GM15510 (cell line): ENCODE results near the gene C2orf69.
A peak's percentile ranks its signal among the peaks of the same experiment; 100 is the strongest.

Experiments
- POLR2A ChIP-seq: IDR thresholded peaks from 3 replicates; pipeline ENCODE4 v1.6.1; 2011; ENCODE audit warnings: borderline replicate concordance; ENCODE audit not compliant: insufficient read length; ENCODE audit errors: extremely low read depth

Gene C2orf69, protein sequence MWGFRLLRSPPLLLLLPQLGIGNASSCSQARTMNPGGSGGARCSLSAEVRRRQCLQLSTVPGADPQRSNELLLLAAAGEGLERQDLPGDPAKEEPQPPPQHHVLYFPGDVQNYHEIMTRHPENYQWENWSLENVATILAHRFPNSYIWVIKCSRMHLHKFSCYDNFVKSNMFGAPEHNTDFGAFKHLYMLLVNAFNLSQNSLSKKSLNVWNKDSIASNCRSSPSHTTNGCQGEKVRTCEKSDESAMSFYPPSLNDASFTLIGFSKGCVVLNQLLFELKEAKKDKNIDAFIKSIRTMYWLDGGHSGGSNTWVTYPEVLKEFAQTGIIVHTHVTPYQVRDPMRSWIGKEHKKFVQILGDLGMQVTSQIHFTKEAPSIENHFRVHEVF

DNA sequence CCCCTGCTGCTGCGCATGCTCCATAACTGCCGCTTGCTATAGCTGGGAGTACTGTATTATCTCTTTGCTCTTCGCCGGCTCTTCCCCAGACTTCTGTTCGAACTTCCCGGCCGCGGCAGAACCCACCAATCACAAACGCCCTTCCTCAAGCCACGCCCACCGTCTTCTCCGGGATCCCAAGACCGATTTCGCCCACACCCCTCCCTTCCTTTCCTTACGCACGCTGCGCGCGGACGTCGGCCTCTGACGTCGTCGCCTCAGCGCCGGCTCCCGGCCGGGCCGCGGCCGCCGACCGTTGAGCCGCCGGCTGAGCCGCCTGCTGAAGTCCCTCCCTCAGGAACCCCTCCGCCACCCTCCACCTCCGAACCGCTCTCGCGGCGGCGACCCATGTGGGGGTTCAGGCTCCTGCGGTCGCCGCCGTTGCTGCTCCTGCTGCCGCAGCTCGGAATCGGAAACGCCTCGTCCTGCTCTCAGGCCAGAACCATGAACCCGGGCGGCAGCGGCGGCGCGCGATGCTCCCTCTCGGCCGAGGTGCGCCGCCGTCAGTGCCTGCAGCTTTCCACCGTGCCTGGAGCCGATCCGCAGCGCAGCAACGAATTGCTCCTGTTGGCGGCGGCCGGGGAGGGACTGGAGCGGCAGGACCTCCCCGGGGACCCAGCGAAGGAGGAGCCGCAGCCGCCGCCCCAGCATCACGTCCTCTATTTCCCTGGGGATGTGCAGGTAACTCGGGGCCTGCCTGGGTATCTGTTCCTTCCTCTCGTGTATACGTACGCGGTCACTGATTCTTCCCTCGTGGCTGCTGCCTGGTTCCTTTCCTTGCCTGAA, at the start of gene C2orf69:
TSS of gene C2orf69 (plus strand) at position 242 of the 825 bp plus-strand sequence. CDS start at position 388, 146 bp downstream.
- peak; percentile 88 for TF ChIP-seq POLR2A

DNA sequence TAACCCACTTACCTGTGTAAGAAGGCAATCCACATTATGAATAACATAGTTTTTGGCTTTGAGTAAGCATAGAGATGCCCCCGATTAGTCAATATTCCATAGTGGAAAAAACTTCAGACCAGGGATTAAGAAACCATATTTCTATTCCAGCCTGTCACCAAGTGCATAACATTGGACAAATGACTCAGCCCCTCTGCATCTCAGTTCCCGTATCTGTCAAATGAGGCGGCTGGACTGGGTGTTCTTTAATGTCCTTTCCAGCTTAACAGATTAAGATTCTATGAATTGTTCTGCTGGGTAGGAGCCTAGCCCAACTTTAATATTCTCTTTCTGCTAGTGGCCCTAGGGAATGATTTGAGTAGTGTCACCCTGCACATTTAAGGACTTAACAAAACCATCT, 48.3 kb upstream of the C2orf69 start:
- no peak for TF ChIP-seq POLR2A

DNA sequence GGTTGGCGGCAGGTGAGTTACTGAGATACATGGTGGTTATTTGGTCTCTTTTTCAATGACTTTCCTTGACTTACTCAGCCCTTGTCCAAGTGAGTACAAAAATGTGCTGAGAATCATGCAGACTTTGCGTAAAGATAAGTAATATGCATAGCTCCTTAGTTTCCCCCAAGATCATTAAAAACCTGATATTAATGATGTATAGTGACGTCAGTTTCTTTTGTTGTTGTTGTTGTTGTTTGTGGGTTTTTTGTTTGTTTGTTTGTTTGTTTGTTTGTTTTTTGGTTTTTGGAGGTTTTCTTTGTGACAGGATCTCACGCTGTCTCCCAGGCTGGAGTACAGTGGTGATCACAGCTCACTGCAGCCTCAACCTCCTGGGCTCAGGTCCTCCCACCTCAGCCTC, 45.2 kb upstream of the C2orf69 start:
- TF ChIP-seq POLR2A, result no peak

DNA sequence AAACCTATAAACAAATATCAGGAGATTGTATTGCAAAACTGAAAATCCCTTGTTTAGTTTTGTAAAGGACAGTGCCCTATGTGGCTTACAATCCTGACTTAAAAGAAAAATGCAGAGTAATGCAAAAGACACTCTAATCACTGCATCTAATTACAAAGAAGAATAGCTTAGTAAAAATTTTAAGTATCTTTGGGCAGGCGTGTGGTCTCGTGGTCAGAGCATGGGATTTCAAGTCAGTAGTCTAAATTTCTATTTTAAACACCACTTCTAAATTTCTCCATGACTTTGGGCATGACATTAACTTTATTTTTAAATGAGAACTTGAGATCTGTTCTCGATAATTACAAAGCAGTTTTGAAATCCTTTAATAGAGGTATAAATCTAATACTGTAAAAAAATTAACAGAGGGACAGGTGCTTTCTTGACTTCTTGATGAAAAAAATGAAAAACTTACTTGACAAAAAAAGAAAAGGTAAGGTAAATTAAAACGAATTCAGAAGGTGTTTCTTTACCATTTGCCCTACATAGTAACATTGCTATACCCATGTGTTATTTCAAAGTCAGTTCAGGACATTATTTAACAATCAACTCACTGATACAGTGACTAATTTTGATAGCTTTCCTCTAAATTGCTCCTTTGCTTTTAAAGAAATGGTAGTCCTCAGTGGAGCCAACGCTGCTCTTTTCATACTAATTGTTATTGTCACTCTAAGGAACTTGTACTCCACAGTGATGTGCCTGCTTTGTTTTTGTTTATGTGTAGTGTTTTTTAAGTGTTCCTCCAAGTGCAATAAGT, 42.5 kb upstream of the C2orf69 start:
- TF ChIP-seq POLR2A, result no peak

DNA sequence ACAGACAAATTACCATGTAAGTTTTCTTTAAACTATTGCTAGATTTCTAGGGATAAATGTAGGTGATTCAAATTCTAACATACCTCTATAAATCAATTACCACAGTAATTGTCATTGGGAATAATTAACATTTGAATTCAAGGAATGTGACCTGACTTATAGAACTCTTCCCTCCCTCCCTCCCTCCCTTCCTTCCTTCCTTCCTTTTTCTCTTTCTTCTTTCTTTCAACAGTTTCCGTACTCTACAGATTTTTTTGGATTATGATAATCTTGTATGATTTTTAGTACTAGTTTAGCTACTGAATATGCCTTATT, 41.9 kb upstream of the C2orf69 start:
- no peak for TF ChIP-seq POLR2A

DNA sequence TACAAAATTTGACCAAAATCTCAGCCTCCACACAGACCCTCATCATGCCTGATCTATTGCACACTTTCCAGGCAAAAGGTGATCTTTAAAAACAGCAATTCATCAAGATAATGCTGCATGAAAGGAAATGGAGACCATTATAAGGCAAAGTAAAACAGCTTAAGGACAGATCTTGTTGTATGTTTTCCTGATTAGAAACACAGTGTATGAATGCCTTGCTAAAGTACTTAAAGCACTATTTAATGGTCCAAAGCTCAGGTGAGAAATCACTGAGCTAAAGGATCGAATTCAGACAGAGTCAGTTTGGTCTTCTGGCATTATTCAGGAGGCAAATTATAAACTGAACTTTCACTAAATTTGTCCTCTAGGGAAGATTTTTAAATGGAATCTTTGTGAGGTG, 41.4 kb upstream of the C2orf69 start:
- no peak for TF ChIP-seq POLR2A

DNA sequence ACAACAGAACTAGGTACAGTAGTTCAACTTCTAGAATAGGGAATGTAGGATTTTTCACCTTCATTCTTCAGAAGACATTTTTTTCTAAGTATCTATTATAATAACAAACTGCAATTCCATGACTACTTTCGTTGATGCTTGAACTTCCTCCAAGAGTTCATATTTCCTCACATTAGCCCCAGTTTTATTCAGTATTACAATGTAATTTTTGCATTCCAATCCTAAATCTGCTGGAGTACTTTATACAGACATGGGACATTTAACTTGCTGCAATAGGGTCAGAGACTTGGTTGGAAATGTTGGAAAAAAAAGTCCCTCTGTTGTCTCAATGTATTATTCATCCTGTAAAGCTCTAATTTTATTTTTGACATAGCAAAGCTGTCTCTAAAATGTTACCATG, 40.5 kb upstream of the C2orf69 start:
- TF ChIP-seq POLR2A, result no peak

DNA sequence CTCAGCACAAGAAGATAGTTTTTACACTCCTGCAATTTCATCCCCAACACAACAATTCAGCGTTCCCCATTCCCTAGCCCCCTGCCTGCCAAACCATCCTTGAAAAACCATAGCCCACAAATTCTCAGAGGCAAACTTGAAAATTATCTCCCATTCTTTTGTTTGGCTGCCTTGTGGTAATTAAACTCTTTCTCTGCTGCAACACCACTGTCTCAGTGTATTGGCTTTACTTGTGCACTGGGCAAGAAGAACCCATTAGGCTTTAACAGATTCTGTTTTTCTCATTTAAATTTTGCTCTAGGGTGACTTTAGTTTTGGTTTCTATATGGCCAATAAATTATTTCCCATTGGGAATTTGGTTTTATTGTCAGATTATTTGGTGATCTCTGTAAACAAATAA, 36.9 kb upstream of the C2orf69 start:
- no peak for TF ChIP-seq POLR2A

DNA sequence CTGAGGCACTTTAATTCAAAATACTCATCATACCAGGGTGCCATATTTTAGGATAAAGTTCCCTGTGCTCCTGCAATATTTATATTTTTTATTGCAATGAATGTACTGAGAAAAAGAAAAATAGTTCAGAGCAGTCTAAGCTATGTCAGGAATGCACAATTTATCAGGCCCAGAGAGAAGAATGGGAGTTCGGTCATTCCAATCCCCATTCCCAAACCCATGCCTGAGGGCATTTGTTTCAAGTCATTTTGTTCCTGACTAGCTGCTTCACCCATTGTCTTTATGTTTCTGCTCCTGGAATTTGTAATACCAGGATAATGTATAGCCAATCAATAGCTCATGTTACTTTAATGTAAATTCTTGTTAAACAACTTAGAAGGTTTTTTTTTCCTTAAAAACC, 35.7 kb upstream of the C2orf69 start:
- no peak for TF ChIP-seq POLR2A

DNA sequence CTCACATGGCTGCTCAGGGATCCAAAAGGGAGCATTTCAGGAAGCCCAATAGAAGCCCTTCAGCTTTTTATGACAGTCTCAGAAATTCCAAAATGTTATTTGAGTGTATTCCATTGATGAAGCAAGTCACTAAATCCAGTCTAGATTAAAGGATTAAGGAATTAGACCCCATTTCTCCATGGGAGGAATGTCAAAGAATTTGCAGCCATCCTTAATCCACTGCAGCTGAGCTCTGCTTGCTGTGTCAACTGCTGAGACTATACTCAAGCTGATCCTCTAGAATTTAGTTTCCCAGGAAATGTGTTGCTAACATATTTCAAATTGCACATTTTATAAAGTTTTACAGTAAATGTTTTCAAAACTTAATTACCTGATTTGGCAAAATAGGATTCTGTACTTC, 28.4 kb upstream of the C2orf69 start:
- no peak for TF ChIP-seq POLR2A

DNA sequence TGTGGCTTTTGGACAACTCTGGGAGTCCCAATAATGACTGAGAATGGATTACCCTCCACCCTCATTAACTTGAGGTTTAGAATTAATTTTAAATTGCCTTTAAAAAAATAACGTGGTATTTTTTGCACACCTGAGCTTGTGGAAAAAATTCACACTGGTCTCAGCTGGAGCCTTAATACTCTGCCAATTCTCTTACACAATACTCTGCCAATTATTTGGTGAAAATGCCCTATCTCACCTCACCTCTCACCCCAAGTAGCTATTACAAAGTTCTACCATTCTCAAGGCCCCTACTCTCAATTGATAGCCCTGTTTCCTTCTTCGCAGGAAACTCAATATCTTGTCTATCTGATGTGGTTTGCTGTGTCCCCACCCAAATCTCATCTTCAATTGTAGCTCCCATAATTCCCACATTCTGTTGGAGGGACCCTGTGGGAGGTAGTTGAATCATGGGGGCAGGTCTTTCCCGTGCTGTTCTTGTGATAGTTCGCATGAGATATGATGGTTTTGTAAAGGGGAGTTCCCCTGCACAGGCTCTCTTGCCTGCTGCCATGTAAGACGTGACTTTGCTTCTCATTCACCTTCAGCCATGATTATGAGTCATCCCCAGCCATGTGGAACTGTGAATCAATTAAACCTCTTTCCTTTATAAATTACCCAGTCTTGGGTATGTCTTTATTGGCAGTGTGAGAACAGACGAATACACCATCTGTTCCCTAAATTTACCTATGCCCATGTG, 27.4 kb upstream of the C2orf69 start:
- no peak for TF ChIP-seq POLR2A

DNA sequence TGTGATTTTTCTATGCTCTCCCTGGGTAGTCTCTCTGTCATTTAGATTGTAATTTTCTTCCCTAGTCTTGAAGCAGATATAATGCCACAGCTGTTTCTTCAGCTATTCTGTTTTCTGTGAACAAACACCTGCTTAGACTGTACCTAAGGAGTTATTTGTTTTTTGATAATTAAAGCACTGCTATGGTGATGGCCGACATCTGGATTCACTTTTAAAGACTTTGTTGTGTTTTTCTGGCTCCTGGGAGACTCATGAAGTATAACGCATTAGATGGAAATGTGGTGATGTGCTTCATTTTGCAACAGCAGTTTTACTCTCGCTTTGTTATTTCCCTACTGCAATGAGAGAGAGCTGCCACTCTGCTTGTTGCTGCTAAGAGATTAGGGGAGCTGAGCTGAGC, 15.7 kb upstream of the C2orf69 start:
- TF ChIP-seq POLR2A, result no peak

DNA sequence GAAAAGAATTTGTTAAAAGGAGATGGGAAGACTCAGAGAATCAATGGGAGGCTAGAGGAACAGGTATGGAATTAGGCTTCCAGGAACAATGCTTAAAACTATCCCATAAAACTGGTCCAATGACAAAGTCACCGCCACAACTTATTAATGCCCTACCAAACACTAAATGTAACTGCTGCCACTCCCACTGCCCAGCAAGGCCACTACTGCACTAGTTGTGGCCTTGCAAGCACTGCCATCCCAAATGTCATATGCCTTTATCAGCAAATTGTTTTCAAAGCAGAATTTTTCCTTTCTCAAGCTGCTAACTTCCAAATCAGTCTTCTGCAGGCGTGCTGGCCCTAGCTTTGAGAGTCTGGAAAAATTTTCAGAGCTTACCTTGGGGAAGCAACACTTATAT, 14.5 kb upstream of the C2orf69 start:
- no peak for TF ChIP-seq POLR2A

DNA sequence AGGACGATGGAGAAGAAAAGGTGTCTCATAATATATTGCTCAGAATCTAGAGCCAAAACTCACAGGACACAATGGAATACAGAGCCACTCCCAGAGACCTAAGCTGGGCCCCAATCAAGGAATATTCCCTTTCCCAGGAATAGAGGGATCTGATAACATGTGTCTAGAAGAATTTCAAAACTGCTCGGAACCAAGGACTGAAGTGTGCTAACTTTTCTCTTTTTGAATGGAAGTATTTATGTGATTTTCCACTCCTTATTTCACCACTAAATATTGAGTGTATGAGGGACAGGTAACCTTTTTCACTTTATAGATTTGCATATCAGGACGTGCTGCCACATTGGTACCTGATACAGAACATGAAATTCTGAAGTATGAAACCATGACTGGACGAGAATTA, 9.2 kb upstream of the C2orf69 start:
- TF ChIP-seq POLR2A, result no peak

DNA sequence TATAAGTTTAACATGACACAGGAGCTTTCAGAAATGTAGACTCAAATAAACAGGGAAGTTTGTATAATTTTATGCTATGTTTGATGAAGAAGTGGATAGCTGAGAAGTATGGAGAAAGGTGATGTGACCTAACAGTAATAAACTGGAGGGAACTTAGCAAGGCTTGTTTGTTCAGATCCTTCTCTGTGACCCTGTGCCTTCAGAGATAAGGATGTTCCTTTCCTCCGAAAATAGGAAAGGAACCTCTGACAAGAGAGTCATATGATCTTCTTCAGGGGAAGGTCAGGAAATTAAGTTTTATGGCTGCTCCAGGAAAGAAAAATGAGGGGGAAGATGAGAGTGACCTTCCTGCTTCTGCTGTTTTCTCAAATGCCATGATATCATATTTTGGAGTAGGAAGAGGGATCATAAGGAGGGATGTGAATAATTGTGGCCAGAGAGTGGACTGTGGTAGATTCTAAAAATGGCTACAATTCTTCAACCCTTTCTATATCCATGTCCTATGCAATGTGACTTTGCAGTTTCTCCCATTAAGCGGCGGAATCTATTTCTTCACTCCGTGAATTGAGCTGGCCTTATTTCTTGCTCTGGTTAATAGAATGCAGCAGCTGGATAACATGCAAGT, 8.5 kb upstream of the C2orf69 start:
- TF ChIP-seq POLR2A, result no peak

DNA sequence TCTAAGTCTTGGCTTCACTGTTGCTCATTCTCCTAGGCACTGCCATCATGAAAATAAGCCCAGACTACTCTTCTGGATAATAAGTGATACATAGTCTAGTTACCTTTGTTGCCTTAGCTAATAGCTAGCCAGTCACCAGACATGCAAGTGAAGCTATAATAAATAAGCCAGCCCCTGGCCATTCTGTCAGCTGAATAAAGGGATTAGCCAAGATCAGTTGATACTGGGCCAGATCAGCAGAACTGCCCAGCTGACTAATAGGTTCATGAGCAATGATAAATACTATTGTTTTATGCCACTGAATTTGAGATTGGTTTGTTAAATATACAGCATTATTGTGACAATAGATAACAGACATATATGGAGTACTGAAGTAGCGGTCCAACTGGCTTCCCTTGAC, 8.0 kb upstream of the C2orf69 start:
- TF ChIP-seq POLR2A, result no peak
